A549 treated with RU486 at 1 μM for 4 hours (cell line): ENCODE data around the gene SRP72. TPM values are rescaled to one million over a fixed set of nuclear protein-coding genes. Genes with fewer than 3 reads are reported as not detected.

Experiments
- total RNA-seq: library from RNA; stranded (reverse); fragments of 200-300 nt; extraction: Qiagen RNA extraction; gene quantifications from 5 replicates; pipeline ENCODE4 v1.2.3, GENCODE V29; 2022; ENCODE audit warnings: low read depth

SRP72 gene
- 47.8 to 62.7 TPM (median 54.6 TPM) in 5 replicates for total RNA-seq

DNA sequence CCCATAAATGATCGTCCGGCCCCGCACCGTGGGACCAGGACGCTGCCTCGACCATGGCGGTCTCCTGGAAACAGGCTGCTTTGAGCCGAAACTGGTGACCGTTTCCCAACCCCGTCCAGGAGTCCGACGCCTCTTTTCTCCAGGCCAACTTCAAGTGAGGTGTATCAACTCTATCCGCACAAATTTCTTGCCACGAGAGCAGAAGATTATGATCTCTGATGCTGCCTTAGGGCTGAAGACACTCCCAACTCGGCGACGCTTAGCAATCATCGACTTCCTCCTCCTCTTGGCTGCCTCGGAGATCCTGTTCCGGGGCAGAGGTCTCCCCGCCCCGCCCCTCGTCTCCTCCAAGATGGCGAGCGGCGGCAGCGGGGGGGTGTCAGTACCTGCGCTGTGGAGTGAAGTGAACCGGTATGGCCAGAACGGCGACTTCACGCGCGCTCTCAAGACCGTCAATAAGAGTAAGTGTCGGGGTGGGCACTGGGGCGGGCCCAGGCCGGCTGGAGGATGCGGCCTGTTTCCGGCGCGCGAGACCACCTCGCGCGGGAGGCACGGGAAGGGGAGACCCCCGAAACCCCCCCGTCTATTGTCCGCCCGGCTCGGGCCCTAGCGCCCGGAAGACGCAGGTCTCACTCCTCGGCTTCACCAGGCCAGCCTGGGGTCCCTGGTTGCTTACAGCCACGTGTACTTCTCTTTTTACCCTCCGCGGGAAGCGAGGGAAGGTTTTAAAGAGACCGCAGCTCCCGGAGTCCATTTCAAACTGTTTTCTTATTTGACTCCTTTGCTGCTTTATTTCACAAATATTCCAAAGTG lies at the start of gene SRP72:
TSS of gene SRP72 (plus strand) at position 334 of the 813 bp plus-strand sequence. CDS start at position 353, 19 bp downstream.

GRCh38 chr4:56435140-56435926 lies 32.1 kb upstream of the SRP72 start, which contains the start of gene PPAT:
TSS of gene PPAT (minus strand) at chr4:56435615. CDS start at chr4:56435477, 138 bp downstream.

GRCh38 chr4:56505269-56506130 lies 38.1 kb downstream of the SRP72 start, which contains the start of gene ARL9:
TSS of gene ARL9 (plus strand) at chr4:56505791. CDS start at chr4:56505863, 72 bp downstream.

Other genes starting within 250 kb of the SRP72 start
- gene AASDH, start 80.1 kb upstream of the SRP72 start, total RNA-seq, result 1.8 to 3.2 TPM (median 2.8 TPM) in 5 replicates
- 14.7 to 23.4 TPM (median 19.3 TPM) in 5 replicates for gene PPAT, start 32.0 kb upstream of the SRP72 start, total RNA-seq
- 124 to 159 TPM (median 135 TPM) in 5 replicates for gene PAICS, start 31.4 kb upstream of the SRP72 start, total RNA-seq
- not detected in 5 replicates for gene ARL9, start 38.2 kb downstream of the SRP72 start, total RNA-seq
- gene HOPX, start 213.7 kb downstream of the SRP72 start, total RNA-seq, result not detected in 5 replicates